HEK293T (cell line): ENCODE data around the gene SPSB3.

ENCODE experiments used
- BHLHE40 ChIP-seq: fragments of 450-650 bp; IDR thresholded peaks from 2 replicates; pipeline ENCODE4 v1.6.1; 2016; ENCODE audit warnings: mild to moderate bottlenecking, moderate library complexity, borderline replicate concordance
- ELF4 ChIP-seq: fragments of 450-650 bp; IDR thresholded peaks from 2 replicates; pipeline ENCODE4 v1.6.1; 2017; ENCODE audit warnings: antibody characterized with exemption
- FOXA1 ChIP-seq: fragments of 450-650 bp; IDR thresholded peaks from 2 replicates; pipeline ENCODE4 v1.6.1; 2016; ENCODE audit warnings: mild to moderate bottlenecking
- FOXM1 ChIP-seq: fragments of 450-650 bp; IDR thresholded peaks from 2 replicates; pipeline ENCODE4 v1.6.1; 2017; ENCODE audit warnings: mild to moderate bottlenecking, borderline replicate concordance
- L3MBTL2 ChIP-seq: fragments of 450-650 bp; conservative IDR thresholded peaks from 2 replicates; pipeline ENCODE4 v1.6.1; 2016; ENCODE audit warnings: mild to moderate bottlenecking
- NFRKB ChIP-seq: fragments of 450-650 bp; IDR thresholded peaks from 2 replicates; pipeline ENCODE4 v1.6.1; 2016; ENCODE audit warnings: mild to moderate bottlenecking, moderate library complexity
- SP1 ChIP-seq: fragments of 450-650 bp; IDR thresholded peaks from 2 replicates; pipeline ENCODE4 v1.6.1; 2017

- TF ChIP-seq L3MBTL2: no peak
- no peak for TF ChIP-seq ELF4
- TF ChIP-seq BHLHE40: no peak
- TF ChIP-seq FOXA1: no peak
- TF ChIP-seq SP1: no peak
- TF ChIP-seq FOXM1: no peak
- TF ChIP-seq NFRKB: no peak
Measured at GRCh38 chr16:1817276-1817589, 34.9 kb upstream of the SPSB3 start.
